GM19023 (cell line): ENCODE measurements around the gene THBS2.
"Not testable (repeated sequence)": the region's sequence is repeated elsewhere in the genome, so short reads cannot be mapped to it uniquely, and the experiment has no call there.

ENCODE experiments used
- ATAC-seq: cut with Tn5 transposase; IDR thresholded peaks from one replicate; pipeline ENCODE4 v1.9.1; 2021; ENCODE audit warnings: mild to moderate bottlenecking, moderate library complexity; ENCODE audit not compliant: unreplicated experiment

The THBS2 gene

DNA sequence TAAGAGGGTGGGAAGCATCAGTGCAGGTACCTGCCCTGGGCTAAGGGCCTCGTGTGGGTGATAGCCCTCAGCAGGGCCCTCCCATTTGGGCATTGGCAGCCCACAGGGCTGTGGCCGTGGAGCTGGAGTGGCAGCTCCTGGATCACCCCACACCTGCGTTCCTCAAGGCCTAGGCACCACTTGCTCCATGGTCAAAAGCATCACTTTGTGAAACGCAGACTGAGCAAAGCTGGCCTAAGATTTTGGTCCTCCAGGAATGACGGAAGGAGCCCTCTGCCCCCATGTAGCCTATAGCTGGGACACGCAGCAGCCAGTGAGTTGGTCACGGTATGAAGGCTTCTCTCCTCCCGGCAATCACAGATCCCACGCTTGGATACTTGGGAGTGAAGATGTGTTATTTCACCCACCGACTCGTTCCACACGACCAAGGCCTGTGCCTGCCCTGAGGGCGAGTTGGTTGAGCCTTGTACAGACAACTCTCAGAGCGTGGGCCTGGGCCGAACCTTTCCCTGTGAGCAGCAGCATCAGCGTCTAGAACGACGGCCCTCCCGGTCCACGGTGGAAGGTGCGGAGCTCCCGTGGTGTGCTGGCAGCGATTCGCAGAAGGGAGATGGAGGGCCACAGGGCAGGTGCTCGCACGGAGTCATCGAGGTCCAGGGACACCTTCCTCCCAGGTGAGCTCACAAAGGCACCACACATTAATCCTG is 39.7 kb downstream of the THBS2 start:
- no peak for ATAC-seq

- ATAC-seq, result peak; percentile 98
Measured at GRCh38 chr6:169212897-169213813, 40.5 kb downstream of the THBS2 start.

DNA sequence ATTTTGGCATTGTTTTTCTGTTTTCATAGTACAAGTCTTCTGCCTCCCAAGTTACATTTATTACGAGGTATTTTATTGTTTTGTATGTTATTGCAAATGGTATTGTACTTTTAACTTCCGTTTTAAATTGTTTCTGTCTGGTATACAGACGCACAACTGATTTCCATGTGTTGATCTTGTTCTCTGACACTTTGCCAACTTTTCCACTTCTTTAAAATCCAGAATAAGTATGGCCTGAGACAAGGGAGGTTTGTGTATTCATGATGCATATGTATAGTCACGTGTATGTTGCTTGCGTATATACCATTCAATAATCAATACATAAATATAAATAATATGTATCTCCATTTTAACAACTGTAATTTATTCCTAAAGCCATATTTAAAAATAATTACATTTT is 41.2 kb downstream of the THBS2 start:
- no peak for ATAC-seq

DNA sequence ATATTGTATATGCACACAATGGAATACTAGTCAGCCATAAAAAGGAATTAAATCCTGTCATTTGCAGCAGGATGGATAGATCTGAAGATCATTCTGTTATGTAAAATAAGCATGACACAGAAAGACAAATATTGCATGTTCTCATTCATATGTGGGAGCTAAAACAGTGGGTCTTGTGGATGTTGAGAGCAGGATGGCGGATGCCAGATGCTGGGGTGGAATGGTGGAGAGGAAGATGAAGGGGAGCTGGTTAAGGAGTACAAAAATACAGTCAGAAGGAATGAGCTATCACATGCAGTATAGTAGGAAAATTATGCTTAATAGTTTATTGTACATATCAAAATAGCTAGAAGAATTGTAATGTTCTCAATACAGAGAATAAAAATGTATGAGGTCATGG is 41.8 kb downstream of the THBS2 start:
- ATAC-seq, result no peak

GRCh38 chr6:169210611-169211010 is 43.0 kb downstream of the THBS2 start:
- ATAC-seq, result no peak

GRCh38 chr6:169208011-169208410 is 45.6 kb downstream of the THBS2 start:
- ATAC-seq, result no peak

DNA sequence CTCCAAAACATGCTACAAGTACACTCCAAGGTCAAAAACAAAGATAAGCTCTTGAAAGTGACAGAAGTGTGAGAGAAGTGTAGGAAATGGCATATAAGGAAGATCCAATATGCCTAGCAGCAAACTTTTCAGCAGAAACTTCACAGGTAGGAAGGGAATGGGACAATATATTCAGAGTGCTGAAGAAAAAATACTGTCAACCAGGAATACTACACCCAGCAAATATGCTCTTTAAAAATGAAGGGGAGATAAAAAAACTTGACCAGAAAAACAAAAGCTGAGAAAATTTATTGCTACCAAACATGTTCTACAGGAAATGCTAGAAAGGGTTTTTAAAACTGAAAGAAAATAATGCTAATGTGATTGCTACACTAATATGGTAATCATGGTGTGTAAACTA is 46.2 kb downstream of the THBS2 start:
- no peak for ATAC-seq

DNA sequence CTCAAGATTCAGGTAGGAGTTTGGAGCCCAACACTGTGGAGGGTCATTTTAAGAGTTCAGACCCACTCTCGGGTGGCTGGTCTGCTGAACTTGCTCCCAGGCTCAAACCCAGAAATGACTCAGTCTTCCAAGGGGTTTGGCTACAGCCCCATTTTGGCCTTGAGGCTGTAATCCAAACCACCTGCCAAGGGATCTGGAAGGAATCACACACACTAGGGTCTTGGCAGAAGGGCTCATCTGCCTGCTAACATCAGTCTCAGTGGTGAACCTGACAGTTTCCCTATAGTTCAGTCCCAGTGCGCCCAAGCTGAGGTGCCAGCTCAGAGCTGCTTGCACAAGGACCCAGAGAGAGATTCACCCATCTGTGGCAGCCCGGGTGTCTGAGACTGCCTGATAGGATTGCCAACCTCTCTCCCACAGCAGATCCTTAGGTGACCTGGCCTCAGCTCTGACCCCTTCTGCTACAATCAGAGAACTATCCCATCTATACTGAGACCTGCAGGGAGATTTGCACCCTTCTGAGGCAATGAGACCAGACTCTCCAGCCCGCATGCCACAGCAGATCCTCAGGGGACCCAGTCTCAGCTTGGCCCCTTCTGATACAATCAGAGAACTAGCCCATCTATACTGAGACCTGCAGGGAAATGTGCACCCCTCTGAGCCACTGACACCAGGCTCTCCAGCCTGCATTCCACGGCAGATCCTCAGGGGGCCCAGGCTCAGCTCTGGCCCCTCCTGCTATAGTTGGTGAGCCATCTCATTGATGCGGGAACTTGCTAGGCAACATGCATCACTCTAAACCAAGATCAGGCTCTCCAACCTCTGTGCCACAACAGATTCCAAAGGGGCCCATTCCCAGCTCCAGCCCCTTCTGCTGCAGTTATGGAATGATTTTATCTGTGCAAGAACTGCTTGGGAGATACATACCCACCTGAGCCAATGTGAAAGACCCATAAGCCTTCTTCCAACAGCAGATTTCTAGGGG is 48.2 kb downstream of the THBS2 start:
- ATAC-seq, result no peak

- ATAC-seq, result no peak
Measured at GRCh38 chr6:169204167-169204566, 49.5 kb downstream of the THBS2 start.

DNA sequence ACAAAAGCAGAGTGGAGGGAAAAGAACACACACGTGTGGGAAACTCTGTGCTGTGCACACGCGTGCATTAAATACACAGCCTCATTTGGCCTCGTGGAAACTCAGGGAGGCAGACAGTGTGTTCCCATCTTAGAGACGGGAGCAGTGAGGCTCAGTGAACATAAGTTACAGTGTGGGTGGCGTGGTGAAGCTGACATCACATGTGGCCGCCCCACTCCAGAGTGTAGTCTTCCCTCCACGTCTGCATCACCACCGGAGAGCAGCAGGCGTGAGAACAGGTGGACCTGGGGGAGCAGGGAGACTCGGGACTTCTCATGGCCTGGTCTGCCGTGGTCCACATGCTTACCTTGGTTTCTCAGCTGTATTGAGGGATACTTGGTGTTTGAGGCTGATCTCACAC is 51.7 kb downstream of the THBS2 start:
- no peak for ATAC-seq

- ATAC-seq, result no peak
Measured at GRCh38 chr6:169200893-169201514, 52.6 kb downstream of the THBS2 start.

DNA sequence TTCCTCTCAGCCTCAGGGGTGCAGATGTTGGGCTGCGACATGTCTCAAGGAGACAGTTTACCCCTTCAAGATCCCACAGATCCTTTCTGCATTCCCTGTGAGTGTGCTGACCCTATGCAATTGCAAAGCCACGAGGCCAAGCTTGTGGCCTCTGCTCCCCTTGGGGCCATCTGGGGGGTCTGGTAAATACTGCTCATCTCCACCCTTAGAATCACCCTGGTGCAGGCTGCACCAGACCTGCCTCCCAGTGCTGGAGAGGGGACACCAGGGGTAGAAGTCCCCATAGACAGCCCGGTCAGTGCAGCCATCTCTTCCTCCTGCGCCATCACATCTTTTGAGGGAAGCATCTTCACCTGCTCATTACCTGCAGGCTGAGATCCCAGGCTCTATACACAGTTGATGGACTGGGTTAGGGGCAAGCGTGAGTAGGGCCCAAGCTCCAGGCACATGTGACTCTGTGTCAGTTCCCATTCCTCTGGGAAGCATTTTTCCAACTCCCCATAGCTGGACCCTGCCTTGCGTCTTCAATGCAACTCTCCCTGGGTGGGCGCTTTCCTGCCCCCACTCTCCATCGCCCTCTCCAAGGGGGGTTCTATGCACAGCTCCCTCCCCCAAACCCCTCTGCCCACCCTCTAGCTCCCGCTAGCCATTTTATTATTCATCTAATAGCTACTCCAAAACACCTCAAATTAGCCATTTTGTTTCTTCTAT is 53.9 kb downstream of the THBS2 start:
- ATAC-seq, result no peak

- ATAC-seq, result no peak
Measured at GRCh38 chr6:169198885-169199284, 54.8 kb downstream of the THBS2 start.

DNA sequence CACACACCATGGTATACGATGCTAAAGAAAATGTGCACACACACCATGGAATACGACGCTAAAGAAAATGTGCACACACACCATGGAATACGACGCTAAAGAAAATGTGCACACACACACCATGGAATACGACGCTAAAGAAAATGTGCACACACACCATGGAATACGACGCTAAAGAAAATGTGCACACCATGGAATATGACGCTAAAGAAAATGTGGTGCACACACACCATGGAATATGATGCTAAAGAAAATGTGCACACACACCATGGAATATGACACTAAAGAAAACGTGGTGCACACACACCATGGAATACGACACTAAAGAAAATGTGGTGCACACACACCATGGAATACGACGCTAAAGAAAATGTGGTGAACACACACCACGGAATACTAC is 55.7 kb downstream of the THBS2 start:
- ATAC-seq, result not testable (repeated sequence)

- not testable (repeated sequence) for ATAC-seq
Measured at GRCh38 chr6:169196279-169196678, 57.4 kb downstream of the THBS2 start.

DNA sequence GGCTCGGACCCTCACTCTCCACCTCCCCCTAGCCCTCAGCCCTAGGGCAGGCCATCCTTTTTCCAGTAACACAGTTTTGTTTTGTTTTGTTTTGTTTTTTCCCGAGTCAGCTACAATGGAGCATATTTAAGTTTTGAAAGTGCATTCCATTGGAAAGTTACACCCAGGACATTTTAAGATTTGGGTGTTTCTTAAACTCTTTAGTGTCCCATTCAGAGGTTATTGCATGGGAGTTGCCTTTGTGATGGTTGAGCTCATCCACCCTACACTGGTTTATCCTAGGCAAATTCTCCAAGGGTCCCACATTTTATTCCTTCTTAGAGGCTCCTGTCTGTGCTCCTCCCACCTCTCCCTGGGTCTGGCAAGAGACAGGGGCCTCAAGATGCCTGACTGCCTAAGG is 58.9 kb downstream of the THBS2 start:
- ATAC-seq, result no peak

DNA sequence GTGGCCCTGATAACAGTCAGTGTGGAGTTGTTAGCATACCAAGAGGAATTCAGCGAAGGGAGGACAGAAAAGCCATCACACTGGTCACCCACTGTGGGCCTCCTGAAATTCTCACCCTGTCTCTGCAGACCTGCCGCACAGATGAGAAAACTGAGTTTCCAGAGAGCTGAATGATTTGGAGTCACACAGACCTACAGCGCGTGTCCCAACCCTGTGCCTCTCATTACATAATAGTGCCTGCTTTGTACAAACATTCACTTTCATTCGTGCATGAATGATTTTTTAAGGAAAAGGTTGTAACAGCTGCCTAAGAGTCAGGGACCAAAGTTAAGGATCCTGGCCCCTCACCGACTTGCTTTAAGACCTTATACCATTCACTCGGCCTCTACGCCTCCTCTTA is 62.7 kb downstream of the THBS2 start:
- no peak for ATAC-seq

DNA sequence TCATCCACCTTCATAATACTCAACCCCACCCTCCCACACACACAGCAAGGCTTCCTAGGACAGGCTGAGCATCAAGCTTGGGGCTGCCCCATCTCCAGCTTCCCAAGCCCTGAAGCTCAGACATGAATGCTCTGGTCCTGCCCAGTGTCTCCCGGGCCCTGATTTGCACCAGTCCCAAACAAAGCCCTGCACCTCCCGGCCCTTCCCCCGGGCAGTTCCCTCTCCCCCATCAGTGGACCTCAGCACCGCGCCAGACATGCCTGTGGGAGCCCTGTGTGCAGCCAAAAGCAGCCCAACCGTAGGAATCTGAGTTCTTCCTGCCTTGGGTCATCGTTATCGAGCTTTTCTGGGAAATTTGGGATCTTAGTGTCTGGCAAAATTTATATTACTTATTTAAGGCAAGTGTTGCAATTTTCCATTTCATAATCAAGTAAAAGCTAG is 63.5 kb downstream of the THBS2 start:
- no peak for ATAC-seq

- no peak for ATAC-seq
Measured at GRCh38 chr6:169189686-169190085, 64.0 kb downstream of the THBS2 start.

DNA sequence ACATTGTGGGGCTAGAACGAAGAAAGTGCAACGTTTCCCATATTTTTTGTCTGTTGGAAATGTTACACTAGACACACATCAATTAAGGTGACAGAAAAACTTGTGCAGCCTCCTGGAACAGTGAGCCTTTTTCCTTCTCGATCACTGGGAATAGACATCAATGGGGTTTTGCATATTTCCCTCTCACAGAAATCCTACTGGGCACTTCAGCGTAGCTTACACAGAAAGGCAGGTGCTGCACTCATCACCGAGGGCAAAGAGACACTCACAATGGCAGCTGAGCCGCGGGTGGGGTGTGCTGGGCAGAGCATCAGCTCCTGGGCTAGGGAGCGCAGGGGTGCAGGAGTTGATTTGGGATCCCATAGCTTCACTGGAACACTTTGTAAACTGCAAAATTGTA is 64.5 kb downstream of the THBS2 start:
- no peak for ATAC-seq
